Endometrium (tissue), 2 donors: ENCODE measurements around the gene GRIN3A.
A peak's percentile ranks its signal among the peaks of the same experiment; 100 is the strongest.
"Not testable (repeated sequence)": the region's sequence is repeated elsewhere in the genome, so short reads cannot be mapped to it uniquely, and the experiment has no call there.

Source experiments
- FAIRE-seq: peaks from 2 replicates; lab custom pipeline; 2012; peaks lifted over from hg19 to GRCh38; lab: Jason Lieb, UNC
- donor health status: control.
- donor health status: control.

GRIN3A gene

GRCh38 chr9:101738566-101739183 is at the start of gene GRIN3A:
Gene GRIN3A, minus strand, starts transcription at chr9:101738647. Its CDS starts 668 bp downstream, at chr9:101737979.
- no peak for FAIRE-seq

- no peak for FAIRE-seq
Measured at GRCh38 chr9:101787891-101788290, 49.4 kb upstream of the GRIN3A start.

GRCh38 chr9:101778332-101778731 is 39.9 kb upstream of the GRIN3A start:
- FAIRE-seq = no peak

- FAIRE-seq = peak; percentile 90
Measured at GRCh38 chr9:101764472-101764871, 26.0 kb upstream of the GRIN3A start.

DNA sequence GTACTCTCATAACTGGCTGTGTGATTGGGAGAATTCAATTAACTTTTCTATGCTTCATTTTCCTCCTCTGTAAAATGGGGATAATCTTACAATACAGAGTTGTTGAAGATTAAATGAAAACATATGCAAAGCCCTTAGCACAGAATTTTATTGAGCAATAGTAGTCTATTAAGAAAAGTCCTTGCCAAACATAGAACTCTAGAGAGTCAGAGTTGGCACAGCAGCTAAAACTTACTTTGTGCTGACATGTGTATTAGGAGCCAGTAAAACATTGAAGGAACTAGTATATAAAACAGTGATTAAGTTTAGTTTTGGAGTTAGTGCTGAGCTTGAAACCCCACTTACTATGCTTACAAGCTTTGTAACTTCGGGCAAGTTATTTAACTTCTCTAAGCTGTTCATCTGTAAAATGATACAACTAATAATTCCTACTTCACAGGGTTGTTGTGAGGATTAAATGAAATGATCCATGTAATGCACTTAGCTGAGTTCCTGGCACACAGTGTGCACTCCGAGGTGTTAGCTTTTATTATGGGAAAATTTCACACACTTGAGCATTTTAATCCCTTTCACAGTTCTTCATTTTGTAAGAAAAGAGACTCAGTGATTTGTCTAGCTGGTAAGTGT is 20.0 kb upstream of the GRIN3A start:
- no peak for FAIRE-seq

GRCh38 chr9:101753716-101754115 is 15.3 kb upstream of the GRIN3A start:
- no peak for FAIRE-seq

- no peak for FAIRE-seq
Measured at GRCh38 chr9:101751895-101752294, 13.4 kb upstream of the GRIN3A start.

DNA sequence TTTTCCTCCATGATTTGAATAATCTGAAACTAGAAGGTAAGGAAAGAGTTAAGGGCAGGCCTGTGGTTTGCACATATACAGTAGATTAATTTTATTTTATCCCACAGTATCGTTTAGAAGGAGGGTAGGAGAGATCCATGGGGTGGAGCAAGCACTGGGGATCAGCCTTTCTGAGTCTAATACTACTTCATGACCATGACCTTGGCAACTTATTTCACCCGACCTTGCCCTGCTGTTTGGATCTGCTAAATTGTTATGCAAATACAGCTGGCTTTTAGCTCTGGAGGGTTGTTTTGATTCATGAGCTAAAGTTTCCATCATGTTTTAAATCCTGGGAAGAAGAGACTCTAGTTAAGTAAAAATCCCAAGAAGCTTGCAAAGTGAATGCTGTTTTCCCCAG is 864 bp upstream of the GRIN3A start:
- no peak for FAIRE-seq

DNA sequence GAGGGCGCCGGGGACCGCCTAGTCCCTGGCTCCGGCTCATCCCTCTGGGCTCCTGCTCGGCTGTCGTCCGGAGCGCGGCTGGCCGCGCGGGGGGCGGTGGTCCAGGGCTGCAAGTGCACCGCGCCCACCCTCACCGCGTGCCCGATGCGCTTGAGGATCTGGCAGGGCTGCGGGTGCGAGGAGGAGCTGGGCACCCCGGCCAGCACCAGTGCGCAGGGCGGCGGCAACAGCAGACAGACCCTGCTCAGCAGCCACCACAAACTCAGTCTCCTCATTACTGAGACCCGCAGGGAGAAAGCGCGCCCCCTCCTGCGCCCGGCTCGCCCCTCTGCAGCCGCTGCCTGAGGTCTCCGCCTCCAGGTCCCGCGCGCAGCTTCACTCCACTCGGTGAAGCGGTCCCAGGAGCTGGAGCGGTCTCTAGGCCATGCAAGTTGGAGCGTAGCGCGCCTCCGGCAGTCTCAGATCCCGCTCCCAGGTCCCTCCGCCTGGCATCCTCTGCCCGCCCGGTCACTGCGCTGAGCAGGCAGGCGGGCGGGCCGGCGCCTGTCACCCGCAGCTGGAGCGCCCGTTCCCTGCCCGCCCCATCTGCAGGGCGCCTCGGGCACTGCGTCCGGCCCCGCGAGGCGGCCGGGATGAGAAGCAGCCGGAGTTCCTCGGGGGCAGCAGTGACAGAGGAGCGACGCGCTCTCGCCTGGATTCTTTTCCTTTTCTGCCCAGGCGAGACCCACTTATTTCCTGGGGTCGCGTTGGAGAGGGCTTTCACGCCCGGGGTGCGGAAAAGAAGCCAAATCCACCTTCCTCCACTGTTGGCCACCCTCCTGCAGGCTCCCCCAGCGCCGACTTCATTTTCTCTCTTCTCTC is 512 bp downstream of the GRIN3A start:
- no peak for FAIRE-seq

DNA sequence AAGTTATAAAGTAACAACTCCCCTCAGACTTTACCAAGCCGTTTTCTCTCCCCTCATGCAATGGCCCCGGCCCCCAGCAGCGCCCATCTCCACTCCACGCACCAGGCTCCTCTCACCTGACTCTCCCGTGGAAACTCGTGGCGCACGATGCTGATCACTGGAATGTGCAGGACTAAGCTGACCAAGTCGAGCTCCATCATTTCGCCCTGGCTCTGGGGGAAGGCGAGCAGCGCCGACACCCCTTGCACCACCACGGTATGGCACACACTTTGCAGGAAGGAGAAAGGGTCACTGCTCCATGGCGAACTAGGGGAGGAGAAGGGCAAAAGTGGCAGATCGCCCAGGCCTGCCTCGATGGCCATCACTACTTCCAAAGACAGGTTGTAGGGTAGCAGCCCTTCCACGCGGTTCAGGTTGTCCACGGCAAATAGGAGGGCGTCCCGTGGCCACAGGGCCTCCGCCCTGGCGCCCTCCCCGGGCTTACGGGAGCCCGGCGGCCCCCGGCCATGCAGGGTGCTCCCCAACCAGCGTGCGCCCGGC is 1.2 kb downstream of the GRIN3A start:
- no peak for FAIRE-seq

DNA sequence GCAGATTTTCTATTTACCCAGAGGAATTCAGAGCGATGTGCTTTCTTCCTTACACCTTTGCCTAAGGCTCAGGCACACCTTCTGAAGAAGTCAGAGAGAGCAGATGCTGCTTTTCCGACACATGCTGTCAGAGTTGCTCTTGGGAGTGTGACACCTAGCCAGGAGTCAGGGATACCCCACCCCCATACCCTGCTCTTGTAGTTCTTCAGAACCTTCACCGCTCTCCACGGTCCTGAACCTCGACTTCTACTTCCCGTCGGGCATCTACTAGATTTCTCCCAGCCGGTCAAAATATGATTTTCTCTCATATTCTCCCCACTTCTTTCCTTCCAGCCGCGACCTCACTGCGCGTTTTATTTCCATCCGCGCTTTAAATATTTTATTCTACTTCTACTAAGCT is 1.7 kb downstream of the GRIN3A start:
- FAIRE-seq = no peak

GRCh38 chr9:101731429-101731828 is 7.0 kb downstream of the GRIN3A start:
- no peak for FAIRE-seq

DNA sequence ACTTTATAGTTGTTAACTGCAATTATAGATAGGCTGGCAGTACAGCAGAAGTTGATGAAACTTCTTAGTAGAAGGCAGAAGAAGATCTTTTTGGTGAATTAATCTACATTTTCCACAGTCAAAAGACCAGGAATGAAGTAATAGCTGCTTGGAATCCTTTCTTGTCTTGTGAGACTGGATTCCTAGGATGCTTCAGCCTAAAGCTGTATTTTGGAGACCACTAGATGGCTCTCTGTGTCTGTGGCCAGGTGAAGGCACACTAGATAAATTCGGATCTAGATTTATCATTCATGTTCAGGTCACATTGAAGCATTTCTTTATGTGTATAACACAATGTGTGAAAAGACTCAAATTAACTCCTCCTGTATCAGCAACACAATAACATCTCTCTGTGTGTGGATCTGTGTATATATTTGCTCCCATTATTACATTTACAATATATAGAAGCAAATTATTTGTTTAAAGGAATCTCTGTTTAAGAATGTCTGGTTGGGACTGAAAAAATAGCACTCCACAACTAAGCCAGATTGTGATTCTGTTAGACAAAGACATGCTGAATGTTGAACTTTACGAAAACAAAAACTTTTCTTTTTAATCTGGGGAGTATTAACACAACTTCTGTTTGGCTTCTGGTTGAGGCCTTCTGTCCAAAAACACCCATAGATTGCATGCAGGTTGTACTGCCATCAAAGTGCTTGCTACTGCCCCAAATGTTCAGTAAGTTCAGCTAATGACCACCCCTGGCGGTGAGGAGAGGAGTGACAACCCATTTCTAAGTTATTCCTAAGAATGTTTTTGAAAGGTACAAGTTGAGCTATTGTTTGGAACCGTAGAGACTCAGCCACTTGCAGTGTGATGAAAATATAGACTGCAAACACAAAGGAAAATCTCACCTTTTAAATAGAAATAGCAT is 10.6 kb downstream of the GRIN3A start:
- no peak for FAIRE-seq

DNA sequence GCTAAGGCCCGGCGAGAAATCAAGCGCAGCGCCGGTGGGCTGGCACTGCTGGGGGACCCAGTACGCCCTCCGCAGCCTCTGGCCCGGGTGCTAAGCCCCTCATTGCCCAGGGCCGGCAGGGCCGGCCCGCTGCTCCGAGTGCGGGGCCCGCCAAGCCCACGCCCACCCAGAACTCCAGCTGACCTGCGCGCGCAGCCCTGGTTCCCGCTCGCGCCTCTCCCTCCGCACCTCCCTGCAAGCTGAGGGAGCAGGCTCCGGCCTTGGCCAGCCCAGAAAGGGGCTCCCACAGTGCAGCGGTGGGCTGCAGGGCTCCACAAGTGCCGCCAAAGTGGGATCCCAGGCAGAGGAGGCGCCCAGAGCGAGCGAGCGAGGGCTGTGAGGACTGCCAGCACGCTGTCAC is 14.2 kb downstream of the GRIN3A start:
- FAIRE-seq = not testable (repeated sequence)

DNA sequence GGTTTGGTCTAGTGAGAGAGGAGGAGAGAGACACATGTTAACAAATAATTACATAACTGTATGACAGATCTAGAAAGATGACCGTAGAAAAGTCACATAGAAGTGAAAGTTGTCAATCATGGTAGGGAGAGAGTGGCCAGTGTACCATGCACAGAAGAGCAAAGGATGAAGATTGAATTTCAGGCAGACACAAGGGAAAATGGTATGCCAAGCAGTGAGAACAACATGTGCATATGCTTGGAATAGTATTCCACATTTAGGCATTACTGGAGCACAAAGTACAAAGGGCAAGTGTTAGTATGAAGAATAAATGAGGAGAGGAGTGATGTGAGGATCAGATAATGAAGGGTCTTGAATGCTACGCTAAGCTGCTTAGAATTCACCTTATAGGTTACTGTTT is 20.3 kb downstream of the GRIN3A start:
- FAIRE-seq = no peak

- no peak for FAIRE-seq
Measured at GRCh38 chr9:101716629-101717028, 21.8 kb downstream of the GRIN3A start.

DNA sequence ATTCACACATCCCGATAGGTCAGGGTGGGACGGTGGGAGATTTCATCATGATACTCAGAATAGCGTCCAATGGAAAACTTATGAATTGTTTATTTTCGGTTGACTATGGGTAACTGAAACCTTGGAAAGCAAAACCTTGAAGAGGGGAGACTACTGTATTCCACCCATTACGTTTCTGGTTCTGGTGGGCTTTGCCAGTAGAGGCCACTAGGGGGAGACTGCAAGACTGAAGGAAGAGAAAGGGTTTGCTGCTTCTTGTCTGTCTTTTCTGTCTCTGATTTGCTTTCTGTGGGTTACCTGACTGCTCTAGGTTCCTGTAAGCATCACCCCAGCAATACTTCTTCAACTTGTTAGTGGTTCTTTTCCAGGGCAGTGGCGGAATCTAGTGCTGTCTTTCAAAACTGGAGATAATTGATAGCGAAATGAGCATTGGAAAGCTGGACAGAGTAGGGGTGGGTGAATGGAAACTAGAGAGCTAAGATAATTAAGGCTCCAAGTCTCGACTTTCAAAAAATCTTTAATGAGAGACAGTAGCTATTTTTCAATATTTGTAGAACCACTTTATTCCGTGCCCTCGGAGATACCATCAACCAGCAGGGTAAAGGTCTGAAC is 27.0 kb downstream of the GRIN3A start:
- no peak for FAIRE-seq

- no peak for FAIRE-seq
Measured at GRCh38 chr9:101708855-101709254, 29.6 kb downstream of the GRIN3A start.

DNA sequence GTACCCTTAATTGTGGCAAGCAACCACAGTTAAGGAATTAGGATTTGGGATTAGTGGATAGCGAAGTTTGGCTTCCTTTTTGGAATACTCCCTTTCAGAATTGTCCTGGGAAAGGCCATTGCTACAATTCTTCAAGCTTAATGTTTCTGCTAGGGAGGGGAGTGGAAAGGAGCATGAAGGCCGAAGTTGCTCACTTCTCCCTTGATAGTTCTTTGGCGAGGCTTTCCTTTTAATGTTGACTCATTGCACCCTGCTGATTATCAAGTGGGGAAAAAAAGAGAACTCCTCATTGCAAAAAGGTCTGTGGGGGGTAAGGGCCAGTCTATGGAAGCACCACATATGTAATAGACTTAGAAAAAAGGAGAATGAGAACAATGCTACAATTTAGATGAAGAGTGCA is 30.7 kb downstream of the GRIN3A start:
- no peak for FAIRE-seq

DNA sequence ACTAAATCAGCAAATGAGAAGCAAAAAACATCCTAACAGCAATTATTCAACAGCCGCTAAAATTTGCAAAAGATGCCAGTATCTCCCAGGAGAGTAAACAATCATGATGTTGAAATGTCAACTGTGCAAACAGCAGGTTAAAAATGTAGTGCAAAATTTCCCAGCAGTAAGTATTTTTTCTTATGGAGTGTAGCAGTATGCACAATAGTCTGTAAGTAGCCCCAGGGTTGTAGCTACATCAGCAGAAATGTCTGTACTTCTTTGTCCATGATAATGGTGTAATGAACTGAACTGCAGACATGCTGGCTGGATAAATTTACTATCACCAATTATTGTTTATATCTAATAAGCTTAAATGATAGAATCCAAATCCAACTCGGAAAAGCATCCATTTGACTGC is 31.4 kb downstream of the GRIN3A start:
- no peak for FAIRE-seq

- FAIRE-seq = no peak
Measured at GRCh38 chr9:101706261-101706798, 32.1 kb downstream of the GRIN3A start.
